ENCODE data around the gene OAS2.
A peak's percentile ranks its signal among the peaks of the same experiment; 100 is the strongest.

OAS2 gene, protein sequence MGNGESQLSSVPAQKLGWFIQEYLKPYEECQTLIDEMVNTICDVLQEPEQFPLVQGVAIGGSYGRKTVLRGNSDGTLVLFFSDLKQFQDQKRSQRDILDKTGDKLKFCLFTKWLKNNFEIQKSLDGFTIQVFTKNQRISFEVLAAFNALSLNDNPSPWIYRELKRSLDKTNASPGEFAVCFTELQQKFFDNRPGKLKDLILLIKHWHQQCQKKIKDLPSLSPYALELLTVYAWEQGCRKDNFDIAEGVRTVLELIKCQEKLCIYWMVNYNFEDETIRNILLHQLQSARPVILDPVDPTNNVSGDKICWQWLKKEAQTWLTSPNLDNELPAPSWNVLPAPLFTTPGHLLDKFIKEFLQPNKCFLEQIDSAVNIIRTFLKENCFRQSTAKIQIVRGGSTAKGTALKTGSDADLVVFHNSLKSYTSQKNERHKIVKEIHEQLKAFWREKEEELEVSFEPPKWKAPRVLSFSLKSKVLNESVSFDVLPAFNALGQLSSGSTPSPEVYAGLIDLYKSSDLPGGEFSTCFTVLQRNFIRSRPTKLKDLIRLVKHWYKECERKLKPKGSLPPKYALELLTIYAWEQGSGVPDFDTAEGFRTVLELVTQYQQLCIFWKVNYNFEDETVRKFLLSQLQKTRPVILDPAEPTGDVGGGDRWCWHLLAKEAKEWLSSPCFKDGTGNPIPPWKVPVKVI

GRCh38 chr12:112978163-112979040 lies at the start of gene OAS2:
Gene OAS2, plus strand, starts transcription at chr12:112978519. Its CDS starts 90 bp downstream, at chr12:112978609.
- DNase-seq: peak; percentile 41
- in situ Hi-C loops (cut with MboI; ENCODE audit: low pct_unique_long_range_greater_than_20kb, low sequenced_read_pairs): no loop called here

- in situ Hi-C loops (cut with MboI; ENCODE audit: low pct_unique_long_range_greater_than_20kb, low sequenced_read_pairs): no loop called here
- DNase-seq: no peak
Observed at GRCh38 chr12:112928978-112929377, 49.3 kb upstream of the OAS2 start.

- DNase-seq: no peak
- in situ Hi-C loops (cut with MboI; ENCODE audit: low pct_unique_long_range_greater_than_20kb, low sequenced_read_pairs): no loop called here
Observed at GRCh38 chr12:112929715-112930114, 48.6 kb upstream of the OAS2 start.

DNA sequence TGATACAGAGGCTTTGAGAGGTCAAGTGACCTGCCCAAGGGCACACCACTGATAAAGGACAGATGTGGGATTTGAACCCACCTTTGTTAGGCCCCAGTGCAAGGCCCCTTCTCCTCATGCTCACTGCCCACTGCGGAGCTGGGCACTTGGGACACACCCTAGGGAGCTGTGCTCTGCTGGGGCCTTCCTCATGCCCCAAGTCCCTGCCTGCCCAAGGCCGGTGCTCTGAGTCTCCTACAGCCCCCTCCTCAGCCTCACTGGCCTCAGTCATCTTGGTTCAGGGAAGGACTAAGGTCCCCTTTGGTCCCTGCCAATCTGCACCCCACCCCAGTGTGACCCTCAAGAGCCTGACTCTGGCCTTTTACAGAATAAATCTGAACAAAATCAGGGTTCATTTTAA lies 48.0 kb upstream of the OAS2 start:
- in situ Hi-C loops (cut with MboI; ENCODE audit: low pct_unique_long_range_greater_than_20kb, low sequenced_read_pairs): no loop called here
- no peak for DNase-seq

DNA sequence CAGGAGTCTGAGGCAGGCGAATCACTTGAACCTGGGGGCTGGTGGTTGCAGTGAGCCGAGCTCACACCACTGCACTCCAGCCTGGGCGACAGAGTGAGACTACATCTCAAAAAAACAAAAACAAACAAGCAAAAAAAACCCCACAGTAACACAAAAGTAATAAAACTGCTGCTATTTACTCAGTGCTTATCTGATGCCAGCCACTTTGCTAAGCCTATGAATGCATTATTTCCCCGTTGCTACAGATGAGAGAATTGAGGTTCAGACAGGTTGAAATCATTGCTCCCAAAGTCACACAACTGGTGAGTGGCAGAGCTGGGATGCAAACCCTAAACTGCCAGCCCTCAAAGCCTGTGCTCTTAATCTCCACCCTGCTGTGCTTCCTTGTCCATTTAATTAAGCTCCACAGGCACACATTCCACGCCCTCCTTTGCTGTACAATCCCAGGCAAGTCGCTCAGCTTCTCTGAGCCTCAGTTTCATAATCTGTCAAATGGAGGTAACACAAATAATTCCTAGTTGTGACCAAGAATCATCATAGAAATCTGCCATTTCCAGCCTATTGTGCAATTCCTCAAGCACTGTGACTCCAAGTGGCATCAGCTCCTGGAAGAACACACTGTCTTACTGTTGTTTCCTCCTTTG lies 45.7 kb upstream of the OAS2 start:
- DNase-seq: no peak
- in situ Hi-C loops (cut with MboI; ENCODE audit: low pct_unique_long_range_greater_than_20kb, low sequenced_read_pairs): no loop called here

DNA sequence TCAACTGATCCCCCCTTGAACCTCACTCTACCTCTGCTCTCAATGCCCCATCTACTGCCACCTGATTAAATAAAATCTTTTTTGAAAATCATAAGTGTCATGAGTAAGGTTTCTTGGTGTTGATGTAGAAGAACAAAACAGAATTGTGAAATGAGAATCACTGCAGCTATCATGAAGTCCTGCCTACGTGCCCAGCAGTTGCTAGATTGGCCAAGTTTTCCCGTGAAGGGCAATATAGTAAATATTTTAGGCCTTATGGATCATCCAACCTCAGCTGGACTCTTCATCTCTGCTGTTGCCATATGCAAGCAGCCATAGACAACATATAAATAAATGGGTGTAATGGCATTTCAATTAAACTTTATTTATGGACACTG lies 45.2 kb upstream of the OAS2 start:
- DNase-seq: no peak
- in situ Hi-C loops (cut with MboI; ENCODE audit: low pct_unique_long_range_greater_than_20kb, low sequenced_read_pairs): no loop called here

DNA sequence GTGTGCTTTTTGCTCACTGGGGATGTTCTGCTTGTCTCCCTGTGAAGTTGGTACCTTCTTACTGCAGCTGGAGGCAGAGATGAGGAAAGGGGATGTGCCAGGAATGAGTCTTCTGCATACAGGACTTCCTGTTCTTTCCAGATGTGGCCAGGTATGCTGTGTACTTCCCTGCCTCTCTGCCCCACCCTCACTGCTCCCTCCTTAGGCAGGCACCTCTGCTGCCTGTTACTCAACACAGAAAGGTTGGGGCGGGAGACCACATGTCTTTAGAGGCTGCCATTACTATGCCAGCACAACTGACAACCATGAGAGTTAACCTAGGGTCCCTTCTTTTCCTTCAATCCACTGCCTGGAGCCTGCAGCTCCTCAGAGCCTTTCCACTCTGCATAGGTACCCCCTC lies 42.1 kb upstream of the OAS2 start:
- in situ Hi-C loops (cut with MboI; ENCODE audit: low pct_unique_long_range_greater_than_20kb, low sequenced_read_pairs): no loop called here
- DNase-seq: no peak

DNA sequence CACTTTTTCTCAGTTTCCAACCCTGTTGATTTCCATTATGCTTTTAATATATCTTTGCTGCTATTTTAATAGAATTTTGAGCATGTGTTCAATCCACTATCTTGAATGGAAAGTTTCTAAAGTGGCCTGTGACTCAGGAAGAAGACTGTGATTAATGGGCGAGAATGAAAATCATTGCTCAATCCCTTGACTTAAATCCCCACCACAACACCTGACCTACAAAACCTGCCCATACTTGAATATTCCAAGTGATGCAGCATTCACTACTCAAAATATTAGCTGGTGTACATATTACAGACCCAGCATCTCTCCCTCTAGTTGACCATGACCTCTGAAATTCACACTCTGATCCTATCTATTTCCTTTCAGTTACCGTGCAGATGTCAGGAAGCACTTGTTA lies 41.4 kb upstream of the OAS2 start:
- DNase-seq: no peak
- in situ Hi-C loops (cut with MboI; ENCODE audit: low pct_unique_long_range_greater_than_20kb, low sequenced_read_pairs): no loop called here

GRCh38 chr12:112937741-112938719 lies 40.3 kb upstream of the OAS2 start, which contains the start of gene OAS3:
Gene OAS3, plus strand, starts transcription at chr12:112938474. Its CDS starts 57 bp downstream, at chr12:112938531.
- in situ Hi-C loops (cut with MboI; ENCODE audit: low pct_unique_long_range_greater_than_20kb, low sequenced_read_pairs): no loop called here

DNA sequence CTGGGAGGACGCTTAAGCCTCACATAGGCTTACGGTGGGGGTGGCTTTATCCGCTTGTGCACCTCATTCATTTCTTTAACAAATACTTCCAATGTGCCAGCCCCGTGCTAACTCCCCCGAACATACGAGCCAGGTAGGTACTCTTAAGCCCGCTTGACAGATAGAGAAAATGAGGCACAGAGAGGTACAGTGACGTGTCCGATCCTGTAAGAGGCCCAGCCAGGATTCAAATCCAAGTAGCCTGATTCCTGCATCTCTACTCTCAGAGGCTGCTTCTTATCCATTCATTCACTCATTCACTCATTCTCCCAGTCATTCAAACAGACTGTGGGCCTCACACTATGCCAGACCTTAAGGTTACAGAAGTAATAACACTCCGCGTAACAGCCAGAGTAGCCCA lies 39.6 kb upstream of the OAS2 start:
- in situ Hi-C loops (cut with MboI; ENCODE audit: low pct_unique_long_range_greater_than_20kb, low sequenced_read_pairs): no loop called here
- no peak for DNase-seq

More at GRCh38 chr12:112937741-112938719, 40.3 kb upstream of the OAS2 start, which contains the start of gene OAS3:
- peak; percentile 81 for DNase-seq

DNA sequence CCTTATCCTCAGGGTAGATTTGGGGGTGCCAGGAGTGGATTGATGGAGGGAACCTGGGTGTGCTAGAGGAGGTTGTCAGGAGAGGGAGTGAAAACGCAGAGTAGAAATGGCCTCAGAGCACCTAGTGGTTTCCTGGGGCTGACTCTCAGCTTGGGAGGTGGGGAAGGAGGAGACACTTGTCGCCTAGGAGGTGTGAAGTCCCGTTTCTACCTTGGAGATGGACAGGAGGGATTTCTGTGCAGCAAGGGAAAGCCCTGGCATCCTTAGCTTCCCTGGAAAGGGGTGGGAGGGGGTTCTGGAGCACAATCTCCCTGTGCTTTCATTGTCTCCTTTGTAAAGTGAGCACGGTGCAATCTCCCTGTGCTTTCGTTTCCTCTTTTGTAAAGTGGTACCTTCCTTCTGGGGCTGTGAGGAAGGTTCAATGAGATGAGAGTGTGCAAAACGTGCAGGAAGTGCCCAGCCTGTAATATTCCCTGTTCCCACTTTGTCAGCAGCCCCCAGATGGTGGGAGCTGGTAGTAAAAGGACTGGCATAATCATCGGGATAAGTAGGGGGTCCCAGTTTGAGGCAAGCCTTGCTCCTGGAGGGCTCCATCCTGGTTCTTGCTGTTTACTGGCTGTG lies 38.4 kb upstream of the OAS2 start:
- in situ Hi-C loops (cut with MboI; ENCODE audit: low pct_unique_long_range_greater_than_20kb, low sequenced_read_pairs): no loop called here

GRCh38 chr12:112941528-112942335 lies 36.6 kb upstream of the OAS2 start:
- no peak for DNase-seq
- in situ Hi-C loops (cut with MboI; ENCODE audit: low pct_unique_long_range_greater_than_20kb, low sequenced_read_pairs): no loop called here

More for the DNA sequence above, 38.4 kb upstream of the OAS2 start:
- DNase-seq: peak; percentile 31

GRCh38 chr12:112942572-112942971 lies 35.7 kb upstream of the OAS2 start:
- DNase-seq: no peak
- in situ Hi-C loops (cut with MboI; ENCODE audit: low pct_unique_long_range_greater_than_20kb, low sequenced_read_pairs): no loop called here

DNA sequence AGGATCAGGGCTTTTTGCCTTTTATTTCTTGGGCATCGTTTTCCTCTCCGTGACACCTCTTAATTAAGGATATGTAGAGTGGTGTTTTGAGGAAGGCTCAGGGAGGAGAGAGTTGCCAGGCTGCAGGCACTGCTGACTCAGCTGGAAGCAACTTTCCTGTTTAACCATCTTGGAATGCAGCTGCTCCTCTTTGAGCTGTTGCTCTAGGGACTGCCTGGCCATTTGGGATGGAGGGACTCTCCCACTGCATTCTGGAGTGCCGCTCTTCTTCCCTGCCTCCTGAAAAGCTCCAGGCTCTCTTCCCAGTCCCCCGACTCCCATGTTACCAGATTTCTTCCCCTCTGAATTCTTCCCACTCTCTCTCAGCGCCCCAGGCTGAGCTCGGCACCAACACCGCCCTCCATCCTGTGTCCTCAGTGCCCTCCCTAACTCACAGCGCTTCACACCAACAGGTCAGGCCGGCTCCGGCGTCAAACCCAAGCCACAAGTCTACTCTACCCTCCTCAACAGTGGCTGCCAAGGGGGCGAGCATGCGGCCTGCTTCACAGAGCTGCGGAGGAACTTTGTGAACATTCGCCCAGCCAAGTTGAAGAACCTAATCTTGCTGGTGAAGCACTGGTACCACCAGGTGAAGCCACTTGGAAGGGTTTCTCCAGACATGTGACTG lies 34.2 kb upstream of the OAS2 start:
- in situ Hi-C loops (cut with MboI; ENCODE audit: low pct_unique_long_range_greater_than_20kb, low sequenced_read_pairs): no loop called here
- no peak for DNase-seq

DNA sequence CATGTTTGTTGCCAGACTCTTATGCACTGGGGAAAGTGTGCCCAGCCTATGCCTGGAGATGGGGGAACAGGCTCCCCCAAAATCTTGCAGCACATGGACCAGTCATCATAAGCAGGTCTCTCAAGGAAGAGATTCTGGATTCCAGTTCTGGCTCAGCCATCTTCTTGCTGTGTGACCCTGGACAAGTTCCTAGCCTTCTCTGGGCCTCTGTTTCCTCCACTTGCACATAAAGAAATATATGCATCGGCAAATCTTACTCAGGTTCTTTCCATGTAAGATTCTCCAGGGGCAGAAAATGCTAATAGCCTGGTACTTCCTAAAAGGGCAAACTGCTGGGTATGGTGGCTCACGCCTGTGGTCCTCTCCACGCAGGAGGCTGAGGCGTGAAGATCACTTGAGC lies 32.8 kb upstream of the OAS2 start:
- no peak for DNase-seq
- in situ Hi-C loops (cut with MboI; ENCODE audit: low pct_unique_long_range_greater_than_20kb, low sequenced_read_pairs): no loop called here

DNA sequence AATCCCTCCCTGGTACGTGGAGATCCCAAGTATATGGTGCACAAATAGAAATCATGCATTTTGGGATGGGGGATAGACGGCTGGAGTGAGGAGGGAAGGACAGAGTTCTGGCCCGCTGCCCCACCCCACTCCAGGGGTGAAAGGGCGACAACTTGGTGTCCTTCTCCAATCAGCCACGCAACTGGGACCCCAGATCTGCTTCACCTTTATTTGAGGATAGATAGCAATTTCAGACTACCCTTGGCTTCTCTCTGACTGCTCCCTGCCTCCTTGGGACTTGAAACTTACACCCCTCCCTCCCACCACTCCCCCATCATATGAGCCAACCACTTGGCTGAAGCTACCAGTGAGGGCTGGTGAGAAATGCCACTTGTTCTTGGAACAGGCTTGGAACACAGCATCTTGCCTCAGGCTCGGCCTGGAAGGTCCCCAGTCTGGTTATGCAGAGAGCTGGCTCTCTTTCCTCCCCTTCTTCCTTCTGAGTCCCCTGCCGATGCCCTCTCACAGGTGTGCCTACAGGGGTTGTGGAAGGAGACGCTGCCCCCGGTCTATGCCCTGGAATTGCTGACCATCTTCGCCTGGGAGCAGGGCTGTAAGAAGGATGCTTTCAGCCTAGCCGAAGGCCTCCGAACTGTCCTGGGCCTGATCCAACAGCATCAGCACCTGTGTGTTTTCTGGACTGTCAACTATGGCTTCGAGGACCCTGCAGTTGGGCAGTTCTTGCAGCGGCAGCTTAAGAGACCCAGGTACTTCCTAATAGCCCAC lies 31.9 kb upstream of the OAS2 start:
- DNase-seq: no peak
- in situ Hi-C loops (cut with MboI; ENCODE audit: low pct_unique_long_range_greater_than_20kb, low sequenced_read_pairs): no loop called here

Data from KBM-7 (cell line).